Activated CD8-positive, alpha-beta memory T cell treated with anti-CD3 and anti-CD28 coated beads for 1 hour (primary cell): ENCODE data around the gene ASPHD2.

ENCODE experiments used
- DNase-seq, 2 donors: peaks; one replicate each; pipeline ENCODE4 v3.0.0-alpha.2; 2020; ENCODE audit warnings: low read depth in 1 of 2; ENCODE audit errors: extremely low read depth in 1 of 2

Gene ASPHD2

DNA sequence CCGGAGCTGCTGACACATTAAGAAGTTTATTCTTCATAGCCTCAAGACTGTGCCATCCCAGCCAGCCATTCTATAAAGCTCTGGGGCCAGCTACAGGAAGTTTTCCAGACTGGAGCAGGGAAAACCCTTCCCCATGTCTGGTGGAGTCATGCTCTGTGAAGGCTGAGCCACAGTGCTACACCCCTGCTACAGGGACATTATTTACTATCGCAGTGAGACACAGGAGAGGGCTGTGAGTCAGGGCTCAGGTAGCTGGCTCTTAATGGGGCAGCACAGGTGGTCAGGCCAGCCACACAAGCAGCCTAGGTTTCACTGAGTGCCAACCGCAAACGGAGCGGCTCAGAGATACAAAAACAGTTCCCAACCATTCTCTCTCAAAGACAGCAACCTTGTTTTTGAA, 42.5 kb downstream of the ASPHD2 start:
- DNase-seq = no peak

DNA sequence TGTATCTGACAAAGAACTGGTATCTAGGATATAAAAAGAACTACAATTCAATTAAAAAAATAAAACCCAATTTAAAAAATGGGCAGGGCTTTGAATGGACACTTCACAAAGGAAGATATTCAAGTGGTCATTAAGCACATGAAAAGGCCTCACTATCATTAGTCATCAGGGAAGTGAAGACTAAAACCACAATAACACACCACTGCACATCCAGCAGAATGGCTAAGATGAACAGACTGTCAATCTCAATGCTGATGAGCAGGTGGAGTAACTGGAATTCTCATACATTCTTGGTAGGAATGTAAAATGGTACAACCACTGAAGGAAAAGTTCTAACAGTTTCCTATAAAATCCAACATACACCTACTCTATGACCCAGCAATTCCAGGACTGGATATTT, 45.6 kb downstream of the ASPHD2 start:
- DNase-seq = no peak

GRCh38 chr22:26476705-26477340, 47.8 kb downstream of the ASPHD2 start:
- DNase-seq = no peak

DNA sequence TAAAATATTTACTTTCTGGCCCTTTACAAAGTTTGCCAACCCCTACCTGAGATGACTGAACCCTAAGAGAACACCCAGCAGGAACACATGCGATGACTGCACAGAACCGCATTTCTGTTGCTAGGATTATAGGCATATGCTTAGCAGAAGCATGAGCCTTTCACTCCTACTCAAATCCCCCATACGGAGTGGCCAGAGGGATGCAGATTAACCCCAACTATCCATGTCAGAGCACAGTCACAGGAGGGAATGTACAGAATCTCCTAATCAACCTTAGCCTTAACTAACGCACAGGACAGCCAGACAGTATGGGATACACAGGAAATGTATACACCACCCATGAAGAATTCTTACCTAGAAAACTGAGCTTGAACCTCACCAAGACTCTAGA, 48.3 kb downstream of the ASPHD2 start:
- DNase-seq = no peak

- DNase-seq = no peak
Observed at GRCh38 chr22:26479043-26479791, 50.2 kb downstream of the ASPHD2 start.

- no peak for DNase-seq
Observed at GRCh38 chr22:26479792-26480610, 50.9 kb downstream of the ASPHD2 start.

DNA sequence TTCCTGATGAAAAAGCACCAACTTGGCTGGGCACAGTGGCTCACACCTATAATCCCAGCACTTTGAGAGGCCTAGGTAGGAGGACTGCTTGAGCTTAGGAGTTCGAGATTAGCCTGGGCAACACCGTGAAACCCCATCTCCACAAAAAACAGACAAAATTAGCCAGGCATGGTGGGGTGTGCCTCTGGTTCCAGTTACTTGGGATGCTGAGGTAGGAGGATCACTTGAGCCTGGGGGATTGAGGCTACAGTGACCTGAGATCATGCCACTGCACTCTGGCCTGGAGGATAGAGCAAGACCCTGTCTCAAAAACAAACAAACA, 51.5 kb downstream of the ASPHD2 start:
- no peak for DNase-seq

- DNase-seq = no peak
Observed at GRCh38 chr22:26481112-26481693, 52.1 kb downstream of the ASPHD2 start.

DNA sequence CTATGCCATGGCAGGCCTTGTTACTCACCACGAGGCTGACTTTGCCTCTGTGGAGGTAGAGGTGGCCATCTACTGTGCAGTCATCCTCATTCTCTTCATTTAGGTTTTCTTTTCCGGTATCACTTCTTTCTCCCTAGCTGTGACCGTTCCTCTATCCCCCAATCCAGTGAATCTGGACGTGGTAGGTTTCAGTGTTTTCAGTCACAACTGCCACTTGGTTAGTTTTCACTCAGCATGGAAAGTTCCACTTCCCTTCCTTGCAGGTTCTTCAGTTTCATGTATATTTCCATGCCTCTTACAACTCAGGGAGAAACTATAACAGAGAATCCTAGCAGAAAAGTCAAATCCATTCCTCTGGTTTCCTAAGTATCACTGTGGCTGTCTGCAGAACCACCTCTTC, 52.6 kb downstream of the ASPHD2 start:
- DNase-seq = no peak

DNA sequence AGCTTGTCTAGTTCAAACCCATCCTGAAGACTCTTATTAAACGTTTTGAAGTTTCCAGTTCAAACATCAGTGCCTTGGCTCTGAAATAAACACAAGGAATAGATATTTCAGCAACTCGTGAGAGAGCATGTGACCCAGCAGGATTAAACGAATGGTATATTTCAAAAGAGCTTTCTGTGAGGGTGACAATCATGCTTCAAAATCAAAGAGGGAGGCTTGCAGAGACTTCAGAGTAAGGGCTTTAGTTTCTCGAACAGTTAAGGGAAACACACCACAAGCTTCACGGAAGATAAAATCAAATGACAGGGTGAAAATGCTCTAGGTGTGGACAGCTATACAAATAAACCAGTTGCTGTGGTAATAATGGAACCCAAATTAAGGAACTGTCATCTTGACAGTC, 53.1 kb downstream of the ASPHD2 start:
- no peak for DNase-seq

DNA sequence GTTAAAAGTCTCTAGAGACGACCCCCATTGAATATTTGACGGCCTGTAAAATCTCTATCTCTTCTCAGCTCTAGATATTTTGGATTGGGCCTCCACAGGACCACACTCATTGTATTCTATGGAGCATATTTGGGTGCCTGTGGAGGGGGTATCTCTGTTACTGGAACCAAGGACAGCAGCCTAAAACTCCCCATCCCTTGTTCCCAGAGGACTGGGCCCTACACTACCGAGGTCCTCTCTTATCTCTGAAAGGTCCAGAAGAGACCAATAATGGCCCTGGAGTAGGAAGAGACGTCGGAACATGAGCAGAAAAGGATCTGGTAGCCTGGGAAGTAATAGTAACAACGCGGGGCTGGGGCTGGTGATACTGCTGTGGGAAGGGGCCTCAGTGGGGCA, 54.0 kb downstream of the ASPHD2 start:
- no peak for DNase-seq

DNA sequence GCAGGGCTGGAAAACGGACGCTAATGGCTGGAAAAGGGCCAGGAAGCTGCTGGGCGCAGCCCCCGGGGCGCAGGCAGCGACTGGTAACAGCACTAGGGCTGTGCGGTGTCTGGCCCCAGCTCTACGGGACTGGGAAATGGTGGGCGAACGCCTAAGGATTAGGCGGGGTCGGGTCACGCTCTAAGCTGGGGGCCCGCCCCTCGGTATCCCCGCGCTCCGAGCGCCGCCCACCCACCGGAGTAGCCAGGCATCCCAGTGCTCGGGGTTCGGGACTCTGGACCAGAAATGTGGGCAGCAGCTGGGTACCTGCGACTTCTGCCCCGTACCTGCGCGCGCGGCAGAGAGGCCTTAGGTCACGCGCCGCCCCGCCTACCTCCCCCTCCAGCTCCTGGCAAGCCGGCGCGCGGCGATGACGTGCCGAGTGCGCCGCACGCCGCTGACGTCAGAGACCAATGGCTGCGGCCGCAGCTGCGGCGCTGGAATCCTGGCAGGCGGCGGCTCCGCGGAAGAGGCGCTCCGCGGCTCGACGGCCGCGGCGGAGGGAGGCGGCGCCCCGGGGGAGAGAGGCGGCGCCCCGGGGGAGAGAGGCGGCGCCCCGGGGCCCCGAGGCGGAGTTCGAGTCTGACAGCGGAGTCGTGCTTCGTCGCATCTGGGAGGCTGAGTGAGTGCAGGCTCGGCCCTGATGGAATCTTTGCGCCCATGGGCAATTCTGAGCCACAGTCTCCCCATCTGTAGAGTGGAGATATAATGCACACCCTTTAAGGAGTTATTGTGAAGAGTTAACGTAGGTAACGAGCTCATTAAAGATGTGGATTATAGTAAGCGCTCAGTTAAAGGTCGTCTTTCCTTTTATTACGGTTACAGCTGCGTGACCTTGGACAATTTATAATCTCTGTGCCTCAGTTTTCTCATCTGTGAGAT, 54.6 kb downstream of the ASPHD2 start, which contains the start of the genes HPS4 and SRRD:
Gene HPS4 (minus strand): TSS at position 345 of the 921 bp plus-strand sequence. CDS start 2,021 bp downstream, outside the sequence.
Gene SRRD (plus strand): TSS at position 439 of the 921 bp plus-strand sequence. CDS start 14 bp downstream, at position 453.
- DNase-seq = peak; percentile 76 to 90

GRCh38 chr22:26484360-26484706, 55.3 kb downstream of the ASPHD2 start:
- DNase-seq = no peak

- DNase-seq = no peak
Observed at GRCh38 chr22:26485013-26485412, 56.0 kb downstream of the ASPHD2 start.

DNA sequence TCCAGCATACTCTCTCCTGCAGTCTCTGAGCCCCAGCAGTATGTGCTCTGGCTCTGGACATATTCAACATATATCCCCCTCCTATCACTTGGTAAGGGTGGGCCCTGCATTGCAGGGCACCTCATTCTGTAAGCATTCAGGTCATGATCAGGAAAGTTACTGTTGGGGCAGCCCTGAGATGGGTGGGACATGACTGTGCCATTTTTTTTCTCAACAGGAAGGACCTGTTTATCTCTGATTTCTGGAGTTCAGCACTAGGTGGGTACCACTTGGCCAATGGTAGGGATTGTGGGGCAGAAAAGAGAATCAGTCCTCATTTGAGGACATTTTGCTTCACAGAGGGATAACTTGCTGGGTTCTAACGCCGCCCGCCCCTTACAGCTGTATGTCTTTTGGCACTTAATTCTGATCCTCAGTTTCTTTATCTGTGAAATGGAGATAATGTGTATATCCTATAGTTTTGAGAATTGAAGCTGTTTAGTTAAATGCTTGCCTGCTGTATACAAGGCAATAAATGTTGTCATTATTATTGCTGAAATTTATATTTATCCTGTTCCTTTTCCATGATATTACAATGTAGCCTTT, 56.8 kb downstream of the ASPHD2 start:
- DNase-seq = no peak

DNA sequence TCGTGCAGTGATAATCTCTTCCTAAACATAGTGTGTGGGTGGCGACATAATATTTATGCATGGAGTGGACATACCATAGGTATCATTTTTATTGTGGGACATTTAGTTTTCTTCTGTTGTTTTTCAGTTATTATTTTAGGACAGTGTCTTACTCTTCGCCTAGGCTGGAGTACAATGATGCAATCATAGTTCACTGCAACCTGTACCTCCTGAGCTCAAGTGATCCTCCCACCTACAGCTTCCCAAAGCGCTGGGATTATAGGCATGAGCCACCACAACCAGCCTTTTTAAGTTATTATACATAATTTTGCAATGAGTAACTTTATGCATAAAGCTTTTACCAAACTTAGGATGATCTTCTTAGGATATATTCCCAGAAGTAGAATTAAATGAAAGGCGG, 57.3 kb downstream of the ASPHD2 start:
- DNase-seq = no peak

DNA sequence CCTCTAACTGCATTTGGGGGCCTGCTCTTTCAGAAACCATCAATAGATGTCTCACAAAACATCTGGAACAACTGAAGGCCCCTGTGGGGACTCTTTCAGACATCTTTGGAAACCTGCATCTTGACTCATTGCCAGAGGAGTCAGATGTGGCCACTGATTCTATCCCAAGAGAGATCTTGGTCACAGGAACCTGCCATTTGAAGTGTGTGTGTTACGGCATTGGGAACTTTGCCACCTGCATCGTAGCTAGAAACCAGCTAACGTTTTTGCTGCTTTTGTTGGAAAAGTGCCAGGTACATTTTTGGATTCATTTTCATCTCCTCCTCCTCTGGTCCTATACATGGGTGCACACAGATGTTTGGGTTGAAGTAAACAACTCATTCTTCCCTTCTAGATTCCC, 58.9 kb downstream of the ASPHD2 start:
- no peak for DNase-seq

DNA sequence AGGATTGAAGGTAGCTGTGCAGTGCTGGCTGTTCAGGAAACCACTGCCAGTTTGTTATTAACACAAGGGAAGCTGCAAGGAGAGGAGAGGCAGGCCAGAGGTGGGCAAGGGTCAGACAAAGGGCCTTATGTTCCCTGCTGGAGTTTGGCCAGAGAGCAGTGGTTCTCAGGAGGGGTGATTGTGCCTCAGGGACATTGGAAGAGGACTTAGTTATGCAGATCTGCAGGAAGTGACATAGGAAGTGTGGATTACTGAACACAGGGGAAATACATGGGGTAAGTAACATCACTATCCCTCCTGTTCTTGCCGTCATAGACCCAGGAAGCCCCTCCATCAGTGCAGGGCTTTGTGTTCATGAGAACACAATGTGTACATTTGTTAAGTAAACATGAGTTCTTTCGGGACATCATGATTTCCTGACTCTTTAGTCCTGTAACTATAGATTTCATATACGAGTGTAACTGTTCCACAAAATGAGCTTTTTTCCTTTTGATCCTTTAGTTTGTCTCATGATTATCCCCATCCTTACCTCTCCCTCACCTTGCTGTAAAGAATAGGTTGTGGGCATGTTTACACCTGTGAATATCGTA, 60.5 kb downstream of the ASPHD2 start:
- no peak for DNase-seq

GRCh38 chr22:26492220-26492619, 63.2 kb downstream of the ASPHD2 start:
- no peak for DNase-seq

DNA sequence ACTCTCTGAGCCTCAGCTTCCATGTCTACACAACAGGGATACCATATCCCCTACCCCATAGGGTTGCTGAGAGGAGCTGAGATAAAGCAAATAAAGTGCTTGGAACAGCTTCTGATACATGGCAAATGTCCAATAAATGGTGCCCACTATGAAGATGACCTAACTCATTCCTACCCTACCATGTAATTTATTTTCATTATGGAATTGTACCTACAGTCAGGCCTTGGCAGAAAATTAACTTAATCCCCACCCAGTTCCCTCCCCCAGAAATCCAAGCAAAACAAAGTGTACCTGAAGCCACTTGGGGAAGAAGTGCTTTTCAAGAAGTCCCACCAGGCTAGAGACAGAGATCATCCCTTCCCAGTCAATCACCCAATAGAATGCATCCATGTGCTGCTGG, 65.4 kb downstream of the ASPHD2 start:
- no peak for DNase-seq
